ENCODE data around the gene RBM47. TPM values are rescaled to one million over a fixed set of nuclear protein-coding genes. Genes with fewer than 3 reads are reported as not detected.

Gene RBM47
- total RNA-seq, 2 experiments from 2014 or later: 0.27 to 0.92 TPM

DNA sequence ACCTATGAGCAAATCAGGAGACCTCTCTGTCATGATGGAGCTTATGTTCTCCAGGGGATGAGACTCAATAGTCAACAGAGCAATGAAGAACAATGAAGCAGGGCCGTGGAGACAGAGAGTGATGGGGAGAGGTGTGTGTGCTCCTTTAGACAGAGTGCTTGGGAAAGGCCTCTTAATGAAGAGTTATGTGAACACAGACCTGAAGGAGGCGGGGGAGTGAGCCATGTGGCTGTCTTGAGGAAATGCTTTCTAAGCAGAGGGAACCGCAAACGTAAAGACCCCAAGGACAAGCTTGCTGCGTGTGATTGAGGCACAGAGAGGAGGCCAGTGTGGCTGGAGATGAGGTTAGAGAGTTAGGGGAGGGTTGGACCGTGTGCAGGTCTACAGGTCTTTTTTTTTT lies 241.4 kb downstream of the RBM47 start:
- intact Hi-C loops (cut with DNase I, micrococcal nuclease): no loop called here
- no peaks in the 10 kb centered on the region for H3K9me3 Mint-ChIP-seq
- Histone ChIP-seq H3K27ac (ENCODE audit: low read depth in 1 of 2, low read length in 2 of 2) (no peak overlapping the region), H3K9me3 (ENCODE audit: control insufficient read depth in 1 of 2, insufficient read depth in 1 of 2, low read length in 2 of 2) (no peaks in the 10 kb centered on the region), H3K4me1 (ENCODE audit: insufficient read depth, low read length) (no peaks in the 10 kb centered on the region), H3K4me3 (ENCODE audit: low read length) (no peak overlapping the region), H3K27me3 (ENCODE audit: control insufficient read depth in 1 of 2, insufficient read depth in 2 of 2, low read length in 2 of 2) (no peaks in the 10 kb centered on the region), H3K36me3 (ENCODE audit: insufficient read depth, low read length) (no peaks in the 10 kb centered on the region)
- H3K36me3 Mint-ChIP-seq (ENCODE audit: low read depth): no peaks in the 10 kb centered on the region
- no peaks in the 10 kb centered on the region for H3K27me3 Mint-ChIP-seq
- DNase-seq (no peak), ATAC-seq (ENCODE audit: poor library complexity) (no peak)
- no peak for TF ChIP-seq CTCF (IDR thresholded peaks at IDR 0.05)
- no peaks in the 10 kb centered on the region for H3K4me1 Mint-ChIP-seq (ENCODE audit: low read depth)
- POLR2A ChIA-PET: no interaction called here
- H3K4me3 Mint-ChIP-seq: no peak overlapping the region
- CTCF ChIA-PET: no interaction called here
- H3K27ac Mint-ChIP-seq: no peak overlapping the region

DNA sequence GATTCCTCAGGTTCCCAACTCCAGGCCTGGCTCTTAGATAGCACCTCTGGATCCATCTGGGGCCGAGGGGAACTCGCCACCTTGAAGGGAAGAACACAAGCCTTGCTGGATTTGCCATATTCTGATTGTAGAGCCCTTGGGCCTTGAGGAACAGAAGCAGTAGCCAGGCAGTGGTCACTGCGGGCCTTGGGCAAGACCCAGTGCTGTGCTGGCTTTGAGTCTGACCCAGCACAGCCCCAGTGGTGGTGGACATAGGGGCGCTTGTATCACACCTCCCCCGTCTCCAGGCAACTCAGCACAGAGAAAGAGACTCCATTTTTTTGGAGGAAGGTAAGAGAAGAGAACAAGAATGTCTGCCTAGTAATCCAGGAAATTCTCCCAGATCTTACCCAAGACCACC lies 249.0 kb downstream of the RBM47 start:
- H3K27ac Mint-ChIP-seq: no peak overlapping the region
- Histone ChIP-seq H3K4me1 (ENCODE audit: insufficient read depth, low read length) (no peaks in the 10 kb centered on the region), H3K4me3 (ENCODE audit: low read length) (no peak overlapping the region), H3K27me3 (ENCODE audit: control insufficient read depth in 1 of 2, insufficient read depth in 2 of 2, low read length in 2 of 2) (no peaks in the 10 kb centered on the region), H3K9me3 (ENCODE audit: control insufficient read depth in 1 of 2, insufficient read depth in 1 of 2, low read length in 2 of 2) (no peaks in the 10 kb centered on the region), H3K36me3 (ENCODE audit: insufficient read depth, low read length) (no peaks in the 10 kb centered on the region), H3K27ac (ENCODE audit: low read depth in 1 of 2, low read length in 2 of 2) (no peak overlapping the region)
- ATAC-seq (ENCODE audit: poor library complexity): no peak
- H3K36me3 Mint-ChIP-seq (ENCODE audit: low read depth): no peaks in the 10 kb centered on the region
- H3K4me3 Mint-ChIP-seq: no peak overlapping the region
- POLR2A ChIA-PET: no interaction called here
- DNase-seq: no peak
- no peak for TF ChIP-seq CTCF (IDR thresholded peaks at IDR 0.05)
- intact Hi-C loops (cut with DNase I, micrococcal nuclease): no loop called here
- H3K27me3 Mint-ChIP-seq: no peaks in the 10 kb centered on the region
- no peaks in the 10 kb centered on the region for H3K4me1 Mint-ChIP-seq (ENCODE audit: low read depth)
- CTCF ChIA-PET: no interaction called here
- H3K9me3 Mint-ChIP-seq: no peaks in the 10 kb centered on the region

GRCh38 chr4:40379248-40379647 lies 250.4 kb downstream of the RBM47 start:
- H3K4me1 Mint-ChIP-seq (ENCODE audit: low read depth): no peaks in the 10 kb centered on the region
- Histone ChIP-seq H3K27ac (ENCODE audit: low read depth in 1 of 2, low read length in 2 of 2) (no peak overlapping the region), H3K4me1 (ENCODE audit: insufficient read depth, low read length) (no peaks in the 10 kb centered on the region), H3K4me3 (ENCODE audit: low read length) (no peak overlapping the region), H3K36me3 (ENCODE audit: insufficient read depth, low read length) (no peaks in the 10 kb centered on the region), H3K27me3 (ENCODE audit: control insufficient read depth in 1 of 2, insufficient read depth in 2 of 2, low read length in 2 of 2) (no peaks in the 10 kb centered on the region), H3K9me3 (ENCODE audit: control insufficient read depth in 1 of 2, insufficient read depth in 1 of 2, low read length in 2 of 2) (no peaks in the 10 kb centered on the region)
- H3K9me3 Mint-ChIP-seq: no peaks in the 10 kb centered on the region
- ChIA-PET POLR2A (no interaction called here), CTCF (no interaction called here)
- H3K27ac Mint-ChIP-seq: no peak overlapping the region
- TF ChIP-seq CTCF (IDR thresholded peaks at IDR 0.05): no peak
- H3K27me3 Mint-ChIP-seq: no peaks in the 10 kb centered on the region
- H3K4me3 Mint-ChIP-seq: no peak overlapping the region
- no peaks in the 10 kb centered on the region for H3K36me3 Mint-ChIP-seq (ENCODE audit: low read depth)
- ATAC-seq (ENCODE audit: poor library complexity) (no peak), DNase-seq (no peak)
- intact Hi-C loops (cut with DNase I, micrococcal nuclease): no loop called here

Data from CD4-positive, alpha-beta T cell (primary cell).